Thyroid gland (tissue), 4 donors: ENCODE measurements around the gene RRBP1. TPM values are rescaled to one million over a fixed set of nuclear protein-coding genes. Genes with fewer than 3 reads are reported as not detected.

Source experiments
- DNase-seq, 2 donors: peaks; one replicate each; pipeline ENCODE4 v3.0.0-alpha.2; 2019
- H3K27ac ChIP-seq, 3 donors: fragments of 200-600 bp; sonication (generic); 1 replicate in 2 of 3; 2 replicates in 1 of 3; pipeline ENCODE4 v1.5.1; 2016 to 2019; ENCODE audit warnings: mild to moderate bottlenecking in 1 of 3, moderate library complexity in 1 of 3
- H3K27me3 ChIP-seq: fragments of 200-600 bp; sonication (generic); one replicate; pipeline ENCODE4 v1.5.1; 2019
- H3K36me3 ChIP-seq, 2 donors: fragments of 200-600 bp; sonication (generic); one replicate each; pipeline ENCODE4 v1.5.1; 2016 to 2019
- H3K4me1 ChIP-seq, 2 donors: fragments of 200-600 bp; sonication (generic); one replicate each; pipeline ENCODE4 v1.5.1; 2017 to 2019
- H3K4me3 ChIP-seq, 3 donors: fragments of 200-600 bp; sonication (generic); replicated peaks in 1 of 3; 1 replicate in 2 of 3; 2 replicates in 1 of 3; pipeline ENCODE4 v1.5.1; 2016; ENCODE audit warnings: mild to moderate bottlenecking in 1 of 3
- H3K9me3 ChIP-seq: fragments of 200-600 bp; sonication (generic); one replicate; pipeline ENCODE4 v1.5.1; 2017
- POLR2A ChIP-seq, 2 donors: fragments of 450-650 bp; IDR thresholded peaks; one replicate each; pipeline ENCODE4 v1.6.1; 2017; ENCODE audit warnings: antibody characterized with exemption in 2 of 2, mild to moderate bottlenecking in 2 of 2, moderate library complexity in 1 of 2
- WGBS, 2 donors: methylation state at CpG; one replicate each; pipeline ENCODE4 v1.1.5; 2017; 5-methylcytosine and 5-hydroxymethylcytosine counted together
- intact Hi-C: fragments of 100-400 bp; cut with DNase I; formaldehyde crosslinking; loops from one replicate; pipeline ENCODE4 v1.15.1; 2023
- total RNA-seq, 4 donors: library from RNA; depleted of rRNA; stranded (reverse); fragments of >200 nt; gene quantifications; one replicate each; pipeline ENCODE4 v1.2.3, GENCODE V29; 2016
- TF ChIP-seq, protein P1 (sequence below), 6 experiments: fragments of 200-600 bp in 3 of 6; fragments of 450-650 bp in 3 of 6; sonication (generic) in 3 of 6; IDR thresholded peaks; one replicate each; pipeline ENCODE4 v1.5.1; 2016 to 2019; ENCODE audit warnings: antibody characterized with exemption in 6 of 6, mild to moderate bottlenecking in 2 of 6, inconsistent platforms in 1 of 6, moderate library complexity in 1 of 6

Gene RRBP1
- total RNA-seq, 4 donors from 2014 or later = 149 to 287 (median 221) TPM

DNA sequence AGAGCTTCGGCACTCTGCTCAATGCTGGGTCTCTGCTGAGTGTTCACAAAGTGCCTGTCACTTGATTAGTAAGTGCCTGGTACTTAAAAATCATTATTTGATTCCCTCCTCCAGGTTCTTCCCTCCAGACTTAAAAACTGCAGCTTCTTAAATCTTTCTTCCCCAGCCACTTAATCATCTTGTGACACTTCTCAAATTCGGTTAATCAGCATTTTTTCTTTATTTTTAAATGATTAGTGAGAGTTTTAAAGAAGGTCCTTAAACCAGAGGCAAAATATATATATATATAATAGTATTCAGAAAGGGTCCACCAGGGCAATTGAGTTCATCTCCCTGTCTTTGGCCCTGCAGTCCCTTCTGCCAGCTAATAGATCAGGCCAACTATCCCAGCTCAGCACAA is 9.7 kb upstream of the RRBP1 start:
- Histone ChIP-seq H3K4me1 (peaks cover 9 to 25% of the 10 kb centered on the region in 2 donors), H3K36me3 (no peaks in the 10 kb centered on the region), H3K27me3 (no peaks in the 10 kb centered on the region), H3K4me3 (no peak overlapping the region), H3K9me3 (no peaks in the 10 kb centered on the region), H3K27ac (peak overlapping the region in 1 of 3 donors; percentile 24)
- 48 to 58% methylated on average over 2 of the region's 2 CpGs for WGBS, 2 donors
- intact Hi-C loops = no loop called here
- no peak for DNase-seq
- TF ChIP-seq, protein P1, sequence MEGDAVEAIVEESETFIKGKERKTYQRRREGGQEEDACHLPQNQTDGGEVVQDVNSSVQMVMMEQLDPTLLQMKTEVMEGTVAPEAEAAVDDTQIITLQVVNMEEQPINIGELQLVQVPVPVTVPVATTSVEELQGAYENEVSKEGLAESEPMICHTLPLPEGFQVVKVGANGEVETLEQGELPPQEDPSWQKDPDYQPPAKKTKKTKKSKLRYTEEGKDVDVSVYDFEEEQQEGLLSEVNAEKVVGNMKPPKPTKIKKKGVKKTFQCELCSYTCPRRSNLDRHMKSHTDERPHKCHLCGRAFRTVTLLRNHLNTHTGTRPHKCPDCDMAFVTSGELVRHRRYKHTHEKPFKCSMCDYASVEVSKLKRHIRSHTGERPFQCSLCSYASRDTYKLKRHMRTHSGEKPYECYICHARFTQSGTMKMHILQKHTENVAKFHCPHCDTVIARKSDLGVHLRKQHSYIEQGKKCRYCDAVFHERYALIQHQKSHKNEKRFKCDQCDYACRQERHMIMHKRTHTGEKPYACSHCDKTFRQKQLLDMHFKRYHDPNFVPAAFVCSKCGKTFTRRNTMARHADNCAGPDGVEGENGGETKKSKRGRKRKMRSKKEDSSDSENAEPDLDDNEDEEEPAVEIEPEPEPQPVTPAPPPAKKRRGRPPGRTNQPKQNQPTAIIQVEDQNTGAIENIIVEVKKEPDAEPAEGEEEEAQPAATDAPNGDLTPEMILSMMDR (IDR thresholded peaks at IDR 0.05) = no peak
- TF ChIP-seq POLR2A (IDR thresholded peaks at IDR 0.05) = no peak

DNA sequence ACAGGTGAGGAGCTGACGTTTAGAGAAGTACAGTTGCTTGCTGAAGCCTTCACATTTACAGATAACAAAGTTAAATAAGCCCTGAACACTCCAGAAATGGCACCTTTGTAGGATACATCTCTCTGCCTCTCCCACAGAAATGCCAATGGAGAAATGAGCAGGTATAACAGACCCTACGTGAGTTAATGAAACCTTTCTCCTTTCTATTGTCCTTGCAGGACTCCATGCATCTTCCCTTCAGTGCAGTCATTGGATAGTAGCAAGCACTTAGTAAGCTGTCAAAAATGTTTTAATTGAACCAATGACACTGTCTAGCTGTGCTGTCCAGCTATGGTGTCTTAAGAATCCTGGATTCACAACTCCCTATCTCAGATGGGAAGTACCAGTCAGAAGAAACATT is 8.1 kb upstream of the RRBP1 start:
- intact Hi-C loops = no loop called here
- DNase-seq = no peak
- H3K27me3 ChIP-seq = no peaks in the 10 kb centered on the region
- peaks cover 9 to 22% of the 10 kb centered on the region in 2 donors for H3K4me1 ChIP-seq
- 86 to 92% methylated on average over 2 of the region's 2 CpGs for WGBS, 2 donors
- H3K36me3 ChIP-seq = no peaks in the 10 kb centered on the region
- no peak for TF ChIP-seq POLR2A (IDR thresholded peaks at IDR 0.05)
- TF ChIP-seq, protein P1 (IDR thresholded peaks at IDR 0.05) = no peak
- no peak overlapping the region for H3K4me3 ChIP-seq
- no peaks in the 10 kb centered on the region for H3K9me3 ChIP-seq
- no peak overlapping the region for H3K27ac ChIP-seq

DNA sequence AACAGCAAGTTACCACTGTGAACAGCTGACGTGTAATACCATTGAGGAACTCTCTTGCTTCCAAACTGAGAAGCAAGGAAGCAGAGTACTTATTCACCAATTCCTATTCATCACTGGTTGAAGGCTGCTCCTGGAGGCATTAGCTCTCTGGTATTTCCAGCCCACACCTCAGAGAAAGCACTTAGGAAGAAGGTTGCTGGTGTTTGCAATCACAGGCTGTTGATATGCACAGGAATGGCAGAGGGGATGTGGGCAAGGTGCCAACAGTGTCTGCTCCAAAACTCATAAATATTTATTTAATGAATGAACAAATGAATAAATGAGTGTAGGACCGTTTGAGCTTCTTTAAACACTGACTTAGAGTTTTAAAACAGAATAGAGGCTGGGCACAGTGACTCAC is 6.9 kb upstream of the RRBP1 start:
- DNase-seq = no peak
- intact Hi-C loops = loop anchor here (10.0 kb wide), 1 partner anchor 206 kb away; no protein-coding TSS in a partner anchor
- H3K9me3 ChIP-seq = no peaks in the 10 kb centered on the region
- H3K4me1 ChIP-seq = peaks cover 9 to 22% of the 10 kb centered on the region in 2 donors
- no peak overlapping the region for H3K27ac ChIP-seq
- no peaks in the 10 kb centered on the region for H3K36me3 ChIP-seq
- TF ChIP-seq, protein P1 (IDR thresholded peaks at IDR 0.05) = no peak
- TF ChIP-seq POLR2A (IDR thresholded peaks at IDR 0.05) = no peak
- no peak overlapping the region for H3K4me3 ChIP-seq
- 38 to 48% methylated on average over 2 of the region's 2 CpGs for WGBS, 2 donors
- no peaks in the 10 kb centered on the region for H3K27me3 ChIP-seq

DNA sequence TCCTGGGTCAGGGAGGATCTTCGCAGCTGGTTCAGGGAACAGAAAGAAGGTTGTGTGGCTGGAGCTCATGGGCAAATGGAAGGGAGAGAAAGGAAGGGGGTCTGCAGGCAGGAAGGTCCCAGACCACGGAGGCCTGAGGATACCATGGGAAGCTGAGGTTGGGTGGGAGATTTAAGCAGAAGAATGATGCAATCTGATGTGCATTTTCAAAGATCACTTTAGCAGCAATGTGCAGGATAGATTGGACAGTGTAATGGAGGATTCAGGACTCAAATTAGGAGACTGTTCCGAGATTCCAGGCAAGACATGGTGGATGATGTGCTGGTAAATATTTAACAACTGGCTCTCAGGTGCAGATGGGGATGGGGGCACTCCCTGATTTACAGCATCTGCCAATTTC is 5.8 kb upstream of the RRBP1 start:
- H3K27ac ChIP-seq = no peak overlapping the region
- no peak overlapping the region for H3K4me3 ChIP-seq
- H3K9me3 ChIP-seq = no peaks in the 10 kb centered on the region
- no peak for TF ChIP-seq POLR2A (IDR thresholded peaks at IDR 0.05)
- TF ChIP-seq, protein P1 (IDR thresholded peaks at IDR 0.05) = no peak
- intact Hi-C loops = loop anchor here (10.0 kb wide), 1 partner anchor 207 kb away; no protein-coding TSS in a partner anchor
- 89 to 91% methylated on average over 3 of the region's 3 CpGs for WGBS, 2 donors
- DNase-seq = no peak
- H3K4me1 ChIP-seq = peaks cover 6 to 13% of the 10 kb centered on the region in 2 donors
- no peaks in the 10 kb centered on the region for H3K27me3 ChIP-seq
- H3K36me3 ChIP-seq = no peaks in the 10 kb centered on the region

DNA sequence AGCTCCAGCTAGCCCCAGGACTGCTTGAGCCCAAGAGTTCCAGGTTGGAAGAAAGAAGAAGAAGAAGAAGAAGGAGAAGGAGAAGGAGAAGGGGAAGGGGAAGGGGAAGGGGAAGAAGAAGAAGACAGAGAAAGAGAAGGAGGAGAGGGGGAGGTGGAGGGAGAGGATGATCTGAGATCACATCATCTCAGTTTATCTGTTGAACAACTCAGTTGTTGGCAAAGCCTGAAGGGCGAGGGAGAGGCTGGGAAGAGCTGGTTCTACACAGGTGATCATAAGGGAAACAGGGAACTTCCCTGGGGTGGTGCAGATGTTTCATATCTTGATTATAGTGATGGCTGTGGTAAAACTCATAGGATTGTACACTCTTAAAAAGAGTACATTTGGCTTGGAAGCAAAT is 3.1 kb upstream of the RRBP1 start:
- no peak overlapping the region for H3K4me3 ChIP-seq
- no peaks in the 10 kb centered on the region for H3K36me3 ChIP-seq
- H3K4me1 ChIP-seq = peaks cover 7 to 8% of the 10 kb centered on the region in 2 donors
- no peak overlapping the region for H3K27ac ChIP-seq
- H3K27me3 ChIP-seq = no peaks in the 10 kb centered on the region
- H3K9me3 ChIP-seq = no peaks in the 10 kb centered on the region
- intact Hi-C loops = loop anchor here (10.0 kb wide), 1 partner anchor 210 kb away; no protein-coding TSS in a partner anchor
- TF ChIP-seq, protein P1 (IDR thresholded peaks at IDR 0.05) = no peak
- no peak for TF ChIP-seq POLR2A (IDR thresholded peaks at IDR 0.05)
- WGBS, 2 donors = 79 to 88% methylated on average over 1 of the region's 1 CpG
- no peak for DNase-seq
